ENCODE data around the gene NRXN2.

Gene NRXN2

GRCh38 chr11:64754124-64754918 is 31.3 kb upstream of the NRXN2 start:
- Mint-ChIP-seq H3K27ac (no peak overlapping the region), H3K4me1 (ENCODE audit: low read depth) (peaks cover 6% of the 10 kb centered on the region), H3K27me3 (ENCODE audit: low read depth) (no peaks in the 10 kb centered on the region), H3K36me3 (ENCODE audit: low read depth) (peaks cover 25% of the 10 kb centered on the region), H3K9me3 (no peaks in the 10 kb centered on the region), H3K4me3 (no peak overlapping the region)
- no peak for DNase-seq (ENCODE audit: low spot score)

GRCh38 chr11:64753380-64754123 is 30.6 kb upstream of the NRXN2 start:
- H3K27me3 Mint-ChIP-seq (ENCODE audit: low read depth) = no peaks in the 10 kb centered on the region

GRCh38 chr11:64753019-64753379 is 30.0 kb upstream of the NRXN2 start:
- Mint-ChIP-seq H3K9me3 (no peaks in the 10 kb centered on the region), H3K4me3 (no peak overlapping the region), H3K27ac (no peak overlapping the region), H3K27me3 (ENCODE audit: low read depth) (no peaks in the 10 kb centered on the region), H3K36me3 (ENCODE audit: low read depth) (peaks cover 30% of the 10 kb centered on the region), H3K4me1 (ENCODE audit: low read depth) (peaks cover 9% of the 10 kb centered on the region)
- DNase-seq (ENCODE audit: low spot score) = no peak

More at GRCh38 chr11:64753380-64754123, 30.6 kb upstream of the NRXN2 start:
- Mint-ChIP-seq H3K4me3 (no peak overlapping the region), H3K36me3 (ENCODE audit: low read depth) (peaks cover 25% of the 10 kb centered on the region), H3K27ac (no peak overlapping the region), H3K9me3 (no peaks in the 10 kb centered on the region), H3K4me1 (ENCODE audit: low read depth) (peaks cover 6% of the 10 kb centered on the region)
- DNase-seq (ENCODE audit: low spot score) = no peak

GRCh38 chr11:64752175-64752970 is 29.4 kb upstream of the NRXN2 start:
- Mint-ChIP-seq H3K27ac (peak overlapping the region; percentile 13), H3K36me3 (ENCODE audit: low read depth) (peaks cover 30% of the 10 kb centered on the region), H3K4me1 (ENCODE audit: low read depth) (peaks cover 10% of the 10 kb centered on the region), H3K9me3 (no peaks in the 10 kb centered on the region), H3K27me3 (ENCODE audit: low read depth) (no peaks in the 10 kb centered on the region), H3K4me3 (no peak overlapping the region)
- DNase-seq (ENCODE audit: low spot score) = no peak

GRCh38 chr11:64751580-64751979 is 28.6 kb upstream of the NRXN2 start:
- H3K27ac Mint-ChIP-seq = peak overlapping the region; percentile 23
- peaks cover 29% of the 10 kb centered on the region for H3K36me3 Mint-ChIP-seq (ENCODE audit: low read depth)
- H3K27me3 Mint-ChIP-seq (ENCODE audit: low read depth) = no peaks in the 10 kb centered on the region
- no peaks in the 10 kb centered on the region for H3K9me3 Mint-ChIP-seq
- peaks cover 10% of the 10 kb centered on the region for H3K4me1 Mint-ChIP-seq (ENCODE audit: low read depth)
- no peak overlapping the region for H3K4me3 Mint-ChIP-seq
- DNase-seq (ENCODE audit: low spot score) = no peak

GRCh38 chr11:64751136-64751535 is 28.1 kb upstream of the NRXN2 start:
- no peaks in the 10 kb centered on the region for H3K27me3 Mint-ChIP-seq (ENCODE audit: low read depth)
- H3K4me1 Mint-ChIP-seq (ENCODE audit: low read depth) = peaks cover 12% of the 10 kb centered on the region
- H3K9me3 Mint-ChIP-seq = no peaks in the 10 kb centered on the region
- DNase-seq (ENCODE audit: low spot score) = no peak
- peaks cover 29% of the 10 kb centered on the region for H3K36me3 Mint-ChIP-seq (ENCODE audit: low read depth)
- no peak overlapping the region for H3K4me3 Mint-ChIP-seq
- peak overlapping the region; percentile 23 for H3K27ac Mint-ChIP-seq

GRCh38 chr11:64750361-64751054 is 27.5 kb upstream of the NRXN2 start:
- Mint-ChIP-seq H3K4me3 (no peak overlapping the region), H3K27ac (peak overlapping the region; percentile 67), H3K36me3 (ENCODE audit: low read depth) (peaks cover 29% of the 10 kb centered on the region), H3K4me1 (ENCODE audit: low read depth) (peaks cover 14% of the 10 kb centered on the region), H3K27me3 (ENCODE audit: low read depth) (no peaks in the 10 kb centered on the region), H3K9me3 (no peaks in the 10 kb centered on the region)
- no peak for DNase-seq (ENCODE audit: low spot score)

GRCh38 chr11:64747961-64748665 is 25.1 kb upstream of the NRXN2 start:
- peaks cover 36% of the 10 kb centered on the region for H3K36me3 Mint-ChIP-seq (ENCODE audit: low read depth)
- peaks cover 25% of the 10 kb centered on the region for H3K4me1 Mint-ChIP-seq (ENCODE audit: low read depth)
- H3K9me3 Mint-ChIP-seq = no peaks in the 10 kb centered on the region
- H3K27ac Mint-ChIP-seq = peak overlapping the region; percentile 50
- peak overlapping the region; percentile 8 for H3K4me3 Mint-ChIP-seq
- H3K27me3 Mint-ChIP-seq (ENCODE audit: low read depth) = no peaks in the 10 kb centered on the region
- DNase-seq (ENCODE audit: low spot score) = no peak

- DNase-seq (ENCODE audit: low spot score) = no peak
- peak overlapping the region; percentile 99 for H3K27ac Mint-ChIP-seq
- H3K9me3 Mint-ChIP-seq = no peaks in the 10 kb centered on the region
- peaks cover 32% of the 10 kb centered on the region for H3K36me3 Mint-ChIP-seq (ENCODE audit: low read depth)
- H3K4me1 Mint-ChIP-seq (ENCODE audit: low read depth) = peaks cover 29% of the 10 kb centered on the region
- peak overlapping the region; percentile 40 for H3K4me3 Mint-ChIP-seq
- H3K27me3 Mint-ChIP-seq (ENCODE audit: low read depth) = no peaks in the 10 kb centered on the region
Observed at GRCh38 chr11:64746486-64746885, 23.5 kb upstream of the NRXN2 start.

GRCh38 chr11:64745521-64746328 is 22.7 kb upstream of the NRXN2 start:
- no peaks in the 10 kb centered on the region for H3K27me3 Mint-ChIP-seq (ENCODE audit: low read depth)
- peak overlapping the region; percentile 94 for H3K4me3 Mint-ChIP-seq
- peak overlapping the region; percentile 99 for H3K27ac Mint-ChIP-seq
- H3K9me3 Mint-ChIP-seq = no peaks in the 10 kb centered on the region
- peaks cover 32% of the 10 kb centered on the region for H3K36me3 Mint-ChIP-seq (ENCODE audit: low read depth)
- H3K4me1 Mint-ChIP-seq (ENCODE audit: low read depth) = peaks cover 32% of the 10 kb centered on the region
- DNase-seq (ENCODE audit: low spot score) = peak; percentile 66

GRCh38 chr11:64745189-64745520 is 22.2 kb upstream of the NRXN2 start:
- DNase-seq (ENCODE audit: low spot score) = peak; percentile 72
- Mint-ChIP-seq H3K27me3 (ENCODE audit: low read depth) (no peaks in the 10 kb centered on the region), H3K27ac (peak overlapping the region; percentile 99), H3K9me3 (no peaks in the 10 kb centered on the region), H3K4me3 (peak overlapping the region; percentile 94), H3K36me3 (ENCODE audit: low read depth) (peaks cover 34% of the 10 kb centered on the region), H3K4me1 (ENCODE audit: low read depth) (peaks cover 33% of the 10 kb centered on the region)

GRCh38 chr11:64744544-64745188 is 21.7 kb upstream of the NRXN2 start:
- Mint-ChIP-seq H3K4me1 (ENCODE audit: low read depth) (peaks cover 31% of the 10 kb centered on the region), H3K4me3 (peak overlapping the region; percentile 94), H3K9me3 (no peaks in the 10 kb centered on the region), H3K27me3 (ENCODE audit: low read depth) (no peaks in the 10 kb centered on the region), H3K27ac (peak overlapping the region; percentile 99), H3K36me3 (ENCODE audit: low read depth) (peaks cover 33% of the 10 kb centered on the region)
- DNase-seq (ENCODE audit: low spot score) = peak; percentile 35

All from T-helper 2 cell treated with Interferon-gamma antibody and Interleukin-4, amounts not matched to agents 5 μg/mL and 100 μg/mL, for 36 hours (primary cell).